Body of pancreas (tissue), 4 donors: Measurements from ENCODE around the gene PES1.

Source experiments
- CTCF ChIP-seq, 7 experiments: fragments of 450-650 bp in 4 of 7; fragments of 200-600 bp in 3 of 7; sonication (generic) in 3 of 7; IDR thresholded peaks; one replicate each; pipeline ENCODE4 v1.5.1; 2016 to 2019; ENCODE audit warnings: antibody characterized with exemption in 7 of 7
- POLR2A ChIP-seq, 3 donors: fragments of 450-650 bp; IDR thresholded peaks; one replicate each; pipeline ENCODE4 v1.6.1; 2016; ENCODE audit warnings: antibody characterized with exemption in 3 of 3, mild to moderate bottlenecking in 2 of 3

- TF ChIP-seq CTCF (IDR thresholded peaks at IDR 0.05) = no peak
- no peak for TF ChIP-seq POLR2A (IDR thresholded peaks at IDR 0.05)
Measured at GRCh38 chr22:30603801-30604200, 12.1 kb upstream of the PES1 start.
